ENCODE measurements around the gene FAM229A. TPM values are rescaled to one million over a fixed set of nuclear protein-coding genes. Genes with fewer than 3 reads are reported as not detected.

Gene FAM229A
- polyA plus RNA-seq, 2 of the 4 experiments (the other 2 are of a cell fraction), result 3.5 to 5.6 TPM

- no peaks in the 10 kb centered on the region for H3K9me3 ChIP-seq
- TF ChIP-seq CEBPB (IDR thresholded peaks at IDR 0.05) (no peak), HEYL (CRISPR knock-in tag; IDR thresholded peaks at IDR 0.05) (no peak), ZSCAN20 (CRISPR knock-in tag; IDR thresholded peaks at IDR 0.05) (no peak), MAX (IDR thresholded peaks at IDR 0.05) (no peak), BHLHE40 (IDR thresholded peaks at IDR 0.05; ENCODE audit: low read depth, low read length) (no peak), REST (IDR thresholded peaks at IDR 0.05) (no peak)
- TF ChIP-seq, protein P1, sequence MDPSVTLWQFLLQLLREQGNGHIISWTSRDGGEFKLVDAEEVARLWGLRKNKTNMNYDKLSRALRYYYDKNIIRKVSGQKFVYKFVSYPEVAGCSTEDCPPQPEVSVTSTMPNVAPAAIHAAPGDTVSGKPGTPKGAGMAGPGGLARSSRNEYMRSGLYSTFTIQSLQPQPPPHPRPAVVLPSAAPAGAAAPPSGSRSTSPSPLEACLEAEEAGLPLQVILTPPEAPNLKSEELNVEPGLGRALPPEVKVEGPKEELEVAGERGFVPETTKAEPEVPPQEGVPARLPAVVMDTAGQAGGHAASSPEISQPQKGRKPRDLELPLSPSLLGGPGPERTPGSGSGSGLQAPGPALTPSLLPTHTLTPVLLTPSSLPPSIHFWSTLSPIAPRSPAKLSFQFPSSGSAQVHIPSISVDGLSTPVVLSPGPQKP (IDR thresholded peaks at IDR 0.05; ENCODE audit: low read depth, low read length), result no peak
- CTCF ChIA-PET, result interaction anchor here (1.0 kb wide), 1 partner anchor 19 kb away, joined by 3 read pairs; no protein-coding TSS in a partner anchor
- H3K4me3 ChIP-seq, result peak overlapping the region; percentile 79
- peak overlapping the region; percentile 81 to 83 for H3K27ac ChIP-seq
- WGBS (ENCODE audit: missing lambda C conversion rate), result under 1% methylated on average over 14 of the region's 14 CpGs
- H3K4me2 ChIP-seq, result peak overlapping the region; percentile 91
- peaks cover 17% of the 10 kb centered on the region for H3K4me1 ChIP-seq
- DNase-seq (ENCODE audit: low read depth in 1 of 2, low spot score in 1 of 2) (no peak), ATAC-seq (peak; percentile 27 to 28), FAIRE-seq (no peak)
- POLR2A ChIA-PET, result interaction anchor here (0.5 to 1.6 kb wide), 7 partner anchors 9 to 256 kb away, joined by 3 to 10 read pairs (median 3); partner anchors contain the start of genes MARCKSL1 and RBBP4
Observed at GRCh38 chr1:32394890-32395432, 32.7 kb upstream of the FAM229A start.

- peak; percentile 89 to 97 for DNase-seq (ENCODE audit: low read depth in 1 of 2, low spot score in 1 of 2)
- WGBS (ENCODE audit: missing lambda C conversion rate), result 3% methylated on average over 32 of the region's 48 CpGs
- ChIA-PET POLR2A (interaction anchor here (0.5 to 1.6 kb wide), 7 partner anchors 8 to 257 kb away, joined by 3 to 10 read pairs (median 3); partner anchors contain the start of genes MARCKSL1 and RBBP4), CTCF (interaction anchor here (1.0 to 1.2 kb wide), 2 partner anchors 19 to 22 kb away, joined by 3 read pairs; no protein-coding TSS in a partner anchor)
- peak within 1 kb of the TSS; percentile 81 to 89 for H3K27ac ChIP-seq
- H3K9me3 ChIP-seq, result no peaks in the 10 kb centered on the region
- H3K4me1 ChIP-seq, result peaks cover 17% of the 10 kb centered on the region
- peak; percentile 95 to 97 for ATAC-seq
- H3K4me3 ChIP-seq, result peak within 1 kb of the TSS; percentile 79
- H3K4me2 ChIP-seq, result peak within 1 kb of the TSS; percentile 91
- peak; percentile 68 for FAIRE-seq
- TF ChIP-seq HOXA7 (CRISPR knock-in tag; IDR thresholded peaks at IDR 0.05) (no peak), REST (IDR thresholded peaks at IDR 0.05) (no peak), CEBPB (IDR thresholded peaks at IDR 0.05) (no peak), SREBF2 (IDR thresholded peaks at IDR 0.05) (no peak), ESRRA (IDR thresholded peaks at IDR 0.05; ENCODE audit: borderline replicate concordance, low read length) (no peak), HOXB13 (CRISPR knock-in tag; IDR thresholded peaks at IDR 0.05; ENCODE audit: low read depth) (no peak), RAD21 (conservative IDR thresholded peaks at IDR 0.05 in 1 of 2, IDR thresholded peaks at IDR 0.05 in 1 of 2) (no peak), MAX (IDR thresholded peaks at IDR 0.05) (peak; percentile 9; the same call in 1 of the 2 replicates), POLR2A (IDR thresholded peaks at IDR 0.05; ENCODE audit: low read length) (peak; percentile 56), MAFK (IDR thresholded peaks at IDR 0.05; ENCODE audit: partially characterized antibody) (peak; percentile 5), EHMT2 (IDR thresholded peaks at IDR 0.05; ENCODE audit: low read depth) (no peak), POLR2AphosphoS2 (conservative IDR thresholded peaks at IDR 0.05; ENCODE audit: low read length) (no peak), KDM5A (IDR thresholded peaks at IDR 0.05) (peak; percentile 96), TP53 (CRISPR knock-in tag; IDR thresholded peaks at IDR 0.05) (no peak), TFCP2L1 (CRISPR knock-in tag; IDR thresholded peaks at IDR 0.05) (no peak)
- TF ChIP-seq, protein P2, sequence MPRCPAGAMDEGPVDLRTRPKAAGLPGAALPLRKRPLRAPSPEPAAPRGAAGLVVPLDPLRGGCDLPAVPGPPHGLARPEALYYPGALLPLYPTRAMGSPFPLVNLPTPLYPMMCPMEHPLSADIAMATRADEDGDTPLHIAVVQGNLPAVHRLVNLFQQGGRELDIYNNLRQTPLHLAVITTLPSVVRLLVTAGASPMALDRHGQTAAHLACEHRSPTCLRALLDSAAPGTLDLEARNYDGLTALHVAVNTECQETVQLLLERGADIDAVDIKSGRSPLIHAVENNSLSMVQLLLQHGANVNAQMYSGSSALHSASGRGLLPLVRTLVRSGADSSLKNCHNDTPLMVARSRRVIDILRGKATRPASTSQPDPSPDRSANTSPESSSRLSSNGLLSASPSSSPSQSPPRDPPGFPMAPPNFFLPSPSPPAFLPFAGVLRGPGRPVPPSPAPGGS (IDR thresholded peaks at IDR 0.05), result peak; percentile 27; the same call in 1 of the 3 replicates
- TF ChIP-seq, protein P3, sequence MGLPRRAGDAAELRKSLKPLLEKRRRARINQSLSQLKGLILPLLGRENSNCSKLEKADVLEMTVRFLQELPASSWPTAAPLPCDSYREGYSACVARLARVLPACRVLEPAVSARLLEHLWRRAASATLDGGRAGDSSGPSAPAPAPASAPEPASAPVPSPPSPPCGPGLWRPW (IDR thresholded peaks at IDR 0.05), result no peak
- TF ChIP-seq, protein P1 (IDR thresholded peaks at IDR 0.05; ENCODE audit: low read depth, low read length), result no peak
Observed at GRCh38 chr1:32394141-32394889, 32.0 kb upstream of the FAM229A start, which contains the start of gene BSDC1. Gene BSDC1 (minus strand): TSS chr1:32394441. CDS start chr1:32394414, 27 bp downstream.

All from A549 (cell line).